HG03066 (cell line): ENCODE data around the gene DOCK4.

ENCODE experiments used
- ATAC-seq: cut with Tn5 transposase; IDR thresholded peaks from one replicate; pipeline ENCODE4 v1.9.1; 2021; ENCODE audit warnings: low read depth; ENCODE audit not compliant: unreplicated experiment

The DOCK4 gene

GRCh38 chr7:112064627-112065385 lies 141.4 kb downstream of the DOCK4 start:
- no peak for ATAC-seq

- ATAC-seq: no peak
These were observed 142.2 kb downstream of the DOCK4 start for GRCh38 chr7:112063974-112064373.

DNA sequence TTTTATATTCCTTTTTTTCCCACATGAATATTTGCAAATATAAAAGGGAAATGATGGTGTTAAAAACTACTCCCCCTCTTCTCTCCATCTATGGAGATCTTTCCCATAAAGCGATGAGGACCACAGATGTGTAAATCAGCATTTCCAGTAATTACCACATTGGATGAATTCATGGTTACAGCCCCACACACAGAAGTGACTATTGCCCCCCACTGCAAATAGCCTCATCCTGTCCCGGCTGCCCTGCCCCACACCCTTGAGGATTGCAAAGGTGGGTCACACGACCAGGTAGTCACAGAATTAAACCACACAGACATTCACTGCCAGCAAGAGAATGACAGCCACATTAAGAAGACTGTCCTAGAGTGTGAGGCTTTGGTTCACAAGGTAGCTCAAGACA lies 145.1 kb downstream of the DOCK4 start:
- no peak for ATAC-seq

DNA sequence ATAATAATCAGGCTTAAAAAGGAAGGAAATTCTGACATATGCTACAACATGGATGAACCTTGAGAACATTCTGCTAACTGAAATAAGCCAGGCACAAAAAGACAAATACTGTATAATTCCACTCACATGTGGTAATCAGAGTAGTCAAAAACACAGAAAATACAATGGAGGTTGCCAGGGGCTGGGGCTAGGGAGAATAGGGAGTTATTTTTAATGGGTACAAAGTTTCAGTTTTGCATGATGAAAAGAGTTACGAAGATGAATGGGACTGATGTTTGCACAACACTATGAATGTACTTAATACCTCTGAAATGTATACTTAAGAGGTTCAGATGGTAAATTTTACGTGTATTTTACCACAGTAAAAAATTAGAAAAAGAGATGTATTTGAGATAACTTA lies 145.6 kb downstream of the DOCK4 start:
- no peak for ATAC-seq

DNA sequence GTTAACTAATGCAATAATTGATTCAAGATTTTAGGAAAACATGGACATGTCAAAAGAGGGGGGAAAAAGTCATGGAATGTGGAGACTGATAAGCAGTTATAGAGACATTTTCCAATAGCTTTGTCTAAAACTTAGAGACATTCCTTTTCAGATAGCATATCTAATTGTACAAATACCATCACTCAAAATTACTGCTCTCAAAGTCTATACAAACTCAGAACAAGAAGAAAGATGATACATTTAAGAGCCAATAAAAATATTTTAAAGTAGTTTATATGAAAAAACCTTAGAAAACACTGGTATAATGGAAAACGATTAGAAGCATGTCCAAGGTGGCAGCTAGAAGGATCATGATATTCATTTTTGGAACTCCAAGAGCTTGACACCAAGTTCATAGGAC lies 146.5 kb downstream of the DOCK4 start:
- ATAC-seq: no peak

DNA sequence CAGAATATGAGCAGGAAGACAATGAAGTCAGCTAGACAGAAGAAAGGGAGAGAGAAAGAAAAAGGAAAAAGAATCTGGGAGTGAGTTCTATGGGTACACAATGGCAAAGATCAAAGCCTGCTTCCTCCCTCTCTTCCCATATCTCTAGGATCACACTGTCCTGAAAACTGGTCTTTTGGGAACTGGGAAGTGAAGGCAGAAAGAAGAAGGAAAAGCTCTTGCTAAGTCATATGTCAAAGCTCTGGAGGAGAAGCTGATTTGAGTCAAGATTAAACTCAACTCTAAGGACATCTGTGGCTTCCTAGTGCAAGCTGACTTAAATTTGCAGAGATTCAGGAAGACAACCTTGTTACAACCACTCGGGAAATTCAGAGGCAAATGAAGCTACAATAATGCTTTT lies 147.5 kb downstream of the DOCK4 start:
- no peak for ATAC-seq

GRCh38 chr7:112056409-112056808 lies 149.8 kb downstream of the DOCK4 start:
- peak; percentile 71 for ATAC-seq

DNA sequence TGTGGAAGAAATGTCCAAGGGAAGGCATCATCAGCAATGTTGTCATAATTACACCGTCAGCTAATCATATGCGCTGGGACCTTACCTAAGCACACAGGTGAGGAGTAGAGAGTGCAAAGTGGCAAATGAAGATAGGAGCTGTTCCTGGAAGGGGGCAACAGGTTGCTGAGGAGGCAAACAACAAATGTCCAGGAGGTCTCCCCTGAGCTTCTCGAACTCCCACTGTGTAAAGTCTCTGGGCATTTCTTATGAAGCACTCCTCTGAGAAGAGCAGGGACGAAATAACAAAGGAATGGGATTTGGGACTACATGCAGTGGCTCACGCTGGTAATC lies 152.5 kb downstream of the DOCK4 start:
- ATAC-seq: no peak

GRCh38 chr7:112052993-112053736 lies 153.0 kb downstream of the DOCK4 start:
- no peak for ATAC-seq

DNA sequence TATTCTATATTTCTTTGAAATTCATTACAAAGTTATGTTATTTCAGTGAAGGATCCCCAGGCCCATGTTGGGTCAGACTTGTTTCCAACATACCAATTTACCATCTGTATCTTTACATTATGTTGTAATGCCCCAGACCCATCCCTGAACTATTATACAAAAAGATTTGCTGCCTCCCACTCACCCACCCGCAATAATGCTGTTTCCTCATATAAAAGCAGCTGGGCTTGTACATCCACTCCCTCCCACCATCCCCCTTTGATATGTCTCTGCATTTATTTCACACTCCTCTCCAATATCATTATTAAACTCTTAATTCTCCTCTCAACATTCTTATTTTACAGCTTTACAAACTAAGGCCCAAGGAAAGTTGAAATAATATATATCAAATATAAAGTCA lies 153.7 kb downstream of the DOCK4 start:
- ATAC-seq: no peak

DNA sequence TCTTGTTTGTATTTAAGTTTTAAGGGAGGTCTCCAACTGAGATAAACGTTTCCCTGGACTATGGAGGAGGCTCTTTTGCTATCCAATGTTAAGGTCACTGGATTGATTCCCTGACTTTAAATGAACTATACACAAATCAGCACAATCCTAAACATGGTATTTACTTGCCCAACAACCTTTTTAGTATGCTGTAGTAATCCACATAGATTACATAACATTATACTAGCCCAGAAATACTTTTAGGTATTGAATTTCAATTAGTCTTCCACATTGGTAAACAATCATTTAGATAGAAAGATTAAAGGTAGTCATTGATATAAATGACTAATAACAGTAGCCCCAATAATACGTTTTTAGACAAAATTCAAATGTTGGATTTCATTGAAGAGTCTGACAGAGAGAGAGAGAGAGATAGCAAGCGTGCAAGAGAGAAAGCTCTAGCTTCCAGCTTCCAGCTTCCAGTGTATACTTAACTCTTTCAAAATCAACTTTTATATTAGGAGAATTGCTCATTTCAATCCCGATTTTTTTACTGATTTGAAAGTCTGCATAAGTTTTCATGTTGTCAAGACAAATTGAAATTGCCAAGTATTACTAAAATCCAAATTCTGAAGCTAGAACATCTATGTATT lies 155.8 kb downstream of the DOCK4 start:
- no peak for ATAC-seq

GRCh38 chr7:112049555-112050249 lies 156.5 kb downstream of the DOCK4 start:
- no peak for ATAC-seq

GRCh38 chr7:112047421-112047820 lies 158.8 kb downstream of the DOCK4 start:
- ATAC-seq: no peak

DNA sequence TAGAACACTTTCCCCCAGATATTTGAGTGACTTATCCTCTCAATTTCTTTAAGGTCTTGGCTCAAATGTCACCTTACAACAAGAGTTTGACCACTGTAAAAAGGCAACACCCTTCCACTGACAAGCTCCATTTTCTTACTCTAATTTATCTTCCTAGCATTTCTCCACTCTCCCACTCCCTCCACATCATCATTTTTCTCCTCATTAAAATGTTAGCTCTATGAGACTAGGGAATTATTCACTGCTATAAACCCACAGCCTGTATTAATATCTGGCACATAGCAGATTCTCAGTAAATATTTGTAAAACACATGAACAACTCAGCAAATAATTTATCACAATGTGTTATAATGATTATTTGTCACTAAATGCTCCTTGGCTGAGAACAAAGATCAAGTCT lies 161.0 kb downstream of the DOCK4 start:
- no peak for ATAC-seq

- ATAC-seq: no peak
These were observed 163.6 kb downstream of the DOCK4 start for GRCh38 chr7:112042631-112043030.

DNA sequence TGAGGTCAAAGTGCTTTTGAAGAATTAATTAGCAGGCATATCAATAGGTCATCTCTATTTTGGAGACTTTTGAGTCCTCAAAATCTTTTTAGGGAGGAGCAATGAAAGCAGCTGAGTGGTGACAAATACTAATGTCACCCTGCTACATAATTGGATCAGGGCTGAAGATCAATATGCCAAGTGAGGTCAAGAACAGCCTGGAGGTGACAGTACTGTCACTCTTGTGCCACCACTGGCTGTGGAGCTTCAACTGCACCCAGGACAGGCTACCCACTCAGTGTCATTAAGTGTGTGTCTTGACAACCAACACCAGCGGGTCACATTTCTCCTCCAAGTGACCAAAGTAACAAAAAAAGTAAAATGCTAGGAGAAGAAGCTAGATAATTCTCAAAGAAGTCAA lies 167.8 kb downstream of the DOCK4 start:
- ATAC-seq: no peak

DNA sequence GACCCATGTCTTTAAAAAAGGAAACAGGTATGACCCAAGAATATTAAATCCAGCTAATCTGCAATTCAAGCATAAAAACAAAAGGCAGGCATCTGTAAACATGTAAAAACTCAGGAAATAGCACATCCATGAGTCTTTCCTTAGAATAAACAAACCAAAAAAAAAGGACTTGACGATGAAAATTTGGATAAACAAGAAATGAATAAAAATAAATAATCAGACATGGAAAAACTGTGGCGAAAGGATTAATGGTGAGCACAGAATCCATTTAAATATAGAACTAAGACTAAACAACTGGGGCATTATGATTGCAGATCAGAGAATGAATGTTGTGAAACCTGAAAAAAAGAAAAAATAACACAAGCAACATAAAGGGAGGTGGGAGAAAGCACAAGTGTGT lies 170.1 kb downstream of the DOCK4 start:
- ATAC-seq: no peak

- ATAC-seq: no peak
These were observed 174.5 kb downstream of the DOCK4 start for GRCh38 chr7:112031689-112032088.

DNA sequence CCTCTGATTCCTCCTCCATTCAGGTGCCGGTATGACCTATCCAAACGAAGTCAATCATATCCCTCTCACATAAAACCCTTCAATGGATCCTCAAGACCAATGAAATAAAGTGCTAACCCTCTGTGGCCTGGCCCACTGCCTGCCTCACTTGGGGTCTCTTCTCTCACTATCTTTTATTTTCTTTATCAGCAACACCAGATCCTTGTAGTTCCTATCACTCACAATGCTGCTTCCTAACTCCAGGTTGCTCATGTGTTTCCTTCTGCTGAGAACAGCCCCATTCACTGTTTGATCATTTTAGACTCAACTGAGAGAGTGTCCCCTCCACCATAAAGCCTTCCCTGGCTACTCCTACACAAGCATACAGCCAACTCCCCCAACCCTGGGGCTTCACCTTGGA lies 180.6 kb downstream of the DOCK4 start:
- no peak for ATAC-seq

GRCh38 chr7:112023786-112024185 lies 182.4 kb downstream of the DOCK4 start:
- no peak for ATAC-seq

DNA sequence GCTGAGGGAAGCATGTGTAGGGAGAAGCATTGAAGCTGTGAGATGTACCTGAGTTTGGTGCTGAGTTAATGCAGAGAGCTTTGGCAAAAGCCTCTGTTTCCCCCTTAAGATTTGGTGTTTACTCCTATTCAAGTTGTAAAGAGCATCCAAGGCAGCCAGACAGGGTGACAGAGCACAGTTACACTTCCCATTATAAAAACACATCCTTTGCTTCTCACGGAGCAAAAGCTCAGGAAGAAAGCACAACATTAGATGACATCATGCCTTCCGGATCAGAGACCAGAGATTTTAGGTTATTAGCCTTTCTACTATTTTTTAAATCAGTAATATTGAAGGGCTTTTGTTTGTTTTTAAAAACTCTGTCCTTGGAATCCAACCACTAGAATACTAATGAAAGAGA lies 182.9 kb downstream of the DOCK4 start:
- ATAC-seq: no peak
